ENCODE measurements around the gene H19. TPM values are rescaled to one million over a fixed set of nuclear protein-coding genes. Genes with fewer than 3 reads are reported as not detected.

The H19 gene
- total RNA-seq, 1 experiment from 2014 or later, result 65.5 TPM

DNA sequence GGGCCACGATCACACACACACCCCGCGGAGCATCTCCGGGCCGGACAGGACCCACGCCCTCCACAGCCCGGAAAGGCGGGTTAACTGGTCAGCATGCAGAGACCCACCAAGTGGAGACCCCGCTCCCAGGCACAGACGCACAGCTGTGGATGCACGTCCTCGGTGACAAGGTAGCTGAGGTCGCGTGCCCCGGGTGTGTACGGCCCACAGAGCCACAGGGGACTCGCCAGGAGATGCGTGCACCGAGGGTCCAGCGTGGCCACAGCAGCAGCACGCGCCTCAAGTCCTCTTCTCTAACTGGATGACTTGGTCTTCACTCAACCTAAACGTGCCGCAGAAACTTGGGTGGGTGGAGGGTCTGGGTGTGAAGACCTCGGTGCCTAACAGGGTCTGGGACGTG is 5.5 kb downstream of the H19 start:
- Histone ChIP-seq H4K20me1 (ENCODE audit: insufficient read depth, low read depth, low read length) (no peaks in the 10 kb centered on the region), H3K27me3 (ENCODE audit: low read length) (no peaks in the 10 kb centered on the region), H3K36me3 (ENCODE audit: insufficient read depth, low read length) (no peaks in the 10 kb centered on the region), H3K9ac (ENCODE audit: low read length) (no peak overlapping the region), H3K4me2 (ENCODE audit: low read depth, low read length, poor library complexity, severe bottlenecking) (no peak overlapping the region), H3K4me3 (ENCODE audit: low read length) (no peak overlapping the region), H3K79me2 (ENCODE audit: low read length) (no peaks in the 10 kb centered on the region), H2AFZ (ENCODE audit: low read length) (no peak overlapping the region), H3K9me3 (ENCODE audit: low read length) (no peaks in the 10 kb centered on the region), H3K9me2 (replicated peaks; ENCODE audit: insufficient read depth, low read length) (no peaks in the 10 kb centered on the region), H3K4me1 (ENCODE audit: low read length) (no peaks in the 10 kb centered on the region), H3K27ac (ENCODE audit: low read length) (no peak overlapping the region)
- no peak for DNase-seq

DNA sequence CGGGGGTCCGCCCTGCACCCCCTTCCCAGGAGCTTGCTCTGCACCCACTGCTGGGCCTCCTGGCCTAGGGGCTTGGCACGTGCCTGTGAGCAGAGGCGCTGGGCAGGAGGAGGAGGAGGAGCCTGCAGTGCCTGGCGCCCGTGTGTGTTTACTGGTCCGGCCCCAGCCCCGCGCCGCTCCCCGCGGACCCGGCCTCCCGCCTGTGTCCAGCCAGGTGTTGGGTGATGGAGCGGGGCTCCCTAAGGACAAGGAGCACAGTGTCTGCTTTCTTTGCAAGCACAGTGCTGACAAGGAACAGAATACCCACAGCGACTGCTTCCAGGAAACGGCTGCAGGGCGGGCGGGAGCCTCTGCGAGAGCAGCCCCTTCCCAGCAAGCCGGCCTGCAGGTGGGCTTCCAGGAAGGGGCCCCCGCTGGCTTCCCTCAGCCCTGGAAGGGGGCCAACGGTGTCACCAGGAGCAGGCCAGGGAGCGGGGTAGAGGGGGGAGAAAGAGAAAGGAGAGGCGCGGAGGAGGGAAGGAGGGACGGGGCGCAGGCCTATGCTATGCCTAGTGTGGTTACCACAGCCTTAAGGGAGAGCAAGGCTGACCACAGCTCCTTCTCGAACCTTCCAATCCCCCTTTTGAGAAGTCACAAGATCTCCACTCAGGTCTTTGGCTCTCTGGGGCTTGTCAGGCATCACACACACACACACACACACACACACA is 6.6 kb downstream of the H19 start:
- Histone ChIP-seq H3K4me3 (ENCODE audit: low read length) (no peak overlapping the region), H2AFZ (ENCODE audit: low read length) (no peak overlapping the region), H3K4me2 (ENCODE audit: low read depth, low read length, poor library complexity, severe bottlenecking) (no peak overlapping the region), H3K27ac (ENCODE audit: low read length) (no peak overlapping the region), H4K20me1 (ENCODE audit: insufficient read depth, low read depth, low read length) (no peaks in the 10 kb centered on the region), H3K9me2 (replicated peaks; ENCODE audit: insufficient read depth, low read length) (no peaks in the 10 kb centered on the region), H3K9ac (ENCODE audit: low read length) (no peak overlapping the region), H3K4me1 (ENCODE audit: low read length) (no peaks in the 10 kb centered on the region), H3K27me3 (ENCODE audit: low read length) (no peaks in the 10 kb centered on the region), H3K9me3 (ENCODE audit: low read length) (no peaks in the 10 kb centered on the region), H3K79me2 (ENCODE audit: low read length) (no peaks in the 10 kb centered on the region), H3K36me3 (ENCODE audit: insufficient read depth, low read length) (no peaks in the 10 kb centered on the region)
- DNase-seq, result no peak

DNA sequence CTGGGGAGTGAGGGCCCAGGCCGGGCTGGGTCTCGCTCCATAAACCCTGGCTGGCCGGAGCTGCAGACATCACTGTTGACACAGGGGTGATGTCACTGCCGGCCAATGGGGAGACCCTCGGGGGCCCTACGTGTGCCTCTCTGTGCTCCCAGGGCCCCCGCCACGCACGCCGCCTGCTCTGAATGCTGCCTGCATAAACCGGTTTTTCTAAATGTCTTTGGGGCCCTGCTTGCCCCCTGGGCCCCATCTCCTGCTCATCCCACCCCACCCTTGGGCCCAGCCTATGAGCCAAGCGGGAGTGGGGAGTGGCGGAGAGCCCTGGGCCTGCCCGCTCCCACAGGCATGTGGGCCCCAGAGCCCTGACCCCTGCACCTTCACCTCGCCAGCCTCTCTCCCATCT is 7.7 kb downstream of the H19 start:
- Histone ChIP-seq H3K9ac (ENCODE audit: low read length) (no peak overlapping the region), H3K9me2 (replicated peaks; ENCODE audit: insufficient read depth, low read length) (no peaks in the 10 kb centered on the region), H3K4me2 (ENCODE audit: low read depth, low read length, poor library complexity, severe bottlenecking) (no peak overlapping the region), H3K27me3 (ENCODE audit: low read length) (no peaks in the 10 kb centered on the region), H4K20me1 (ENCODE audit: insufficient read depth, low read depth, low read length) (no peaks in the 10 kb centered on the region), H3K27ac (ENCODE audit: low read length) (no peak overlapping the region), H3K79me2 (ENCODE audit: low read length) (no peaks in the 10 kb centered on the region), H2AFZ (ENCODE audit: low read length) (no peak overlapping the region), H3K9me3 (ENCODE audit: low read length) (no peaks in the 10 kb centered on the region), H3K36me3 (ENCODE audit: insufficient read depth, low read length) (no peaks in the 10 kb centered on the region), H3K4me1 (ENCODE audit: low read length) (no peaks in the 10 kb centered on the region), H3K4me3 (ENCODE audit: low read length) (no peak overlapping the region)
- DNase-seq, result no peak

DNA sequence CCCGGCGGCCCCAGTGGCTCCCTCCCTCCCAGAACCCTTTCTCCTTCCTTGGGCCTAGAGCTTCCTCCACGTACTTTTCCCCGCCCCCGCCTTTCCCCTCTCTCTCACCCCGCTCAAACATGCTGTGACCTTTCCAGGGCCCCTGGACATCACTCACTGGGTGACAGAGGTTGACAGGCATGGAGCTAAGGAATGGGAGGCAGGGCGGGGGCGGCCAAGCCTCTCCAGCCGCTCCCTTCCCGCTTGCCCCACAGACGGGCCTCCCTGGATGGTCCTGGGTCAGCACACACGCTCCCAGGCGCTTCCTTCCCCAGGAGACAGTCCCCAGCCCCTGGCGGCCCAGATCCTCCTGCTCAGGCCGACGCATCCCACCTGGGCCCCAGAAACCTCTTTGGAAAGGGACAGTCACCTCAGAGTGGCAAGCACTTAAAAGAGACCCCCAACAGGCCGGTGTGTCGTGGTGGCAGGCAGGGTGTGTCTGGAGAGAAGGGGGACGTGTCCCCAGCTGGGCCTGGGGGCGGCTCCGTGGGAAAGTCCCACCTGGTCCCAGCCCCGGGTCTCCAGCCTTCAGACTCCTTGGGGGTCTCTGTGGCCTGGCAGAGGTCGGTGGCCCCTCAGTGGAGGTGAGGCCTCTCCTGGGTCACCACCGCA is 8.8 kb downstream of the H19 start:
- Histone ChIP-seq H2AFZ (ENCODE audit: low read length) (no peak overlapping the region), H3K27ac (ENCODE audit: low read length) (no peak overlapping the region), H3K9ac (ENCODE audit: low read length) (no peak overlapping the region), H3K9me2 (replicated peaks; ENCODE audit: insufficient read depth, low read length) (no peaks in the 10 kb centered on the region), H3K4me3 (ENCODE audit: low read length) (no peak overlapping the region), H3K9me3 (ENCODE audit: low read length) (no peaks in the 10 kb centered on the region), H4K20me1 (ENCODE audit: insufficient read depth, low read depth, low read length) (no peaks in the 10 kb centered on the region), H3K4me2 (ENCODE audit: low read depth, low read length, poor library complexity, severe bottlenecking) (no peak overlapping the region), H3K27me3 (ENCODE audit: low read length) (no peaks in the 10 kb centered on the region), H3K4me1 (ENCODE audit: low read length) (no peaks in the 10 kb centered on the region), H3K36me3 (ENCODE audit: insufficient read depth, low read length) (no peaks in the 10 kb centered on the region), H3K79me2 (ENCODE audit: low read length) (no peaks in the 10 kb centered on the region)
- DNase-seq, result no peak

DNA sequence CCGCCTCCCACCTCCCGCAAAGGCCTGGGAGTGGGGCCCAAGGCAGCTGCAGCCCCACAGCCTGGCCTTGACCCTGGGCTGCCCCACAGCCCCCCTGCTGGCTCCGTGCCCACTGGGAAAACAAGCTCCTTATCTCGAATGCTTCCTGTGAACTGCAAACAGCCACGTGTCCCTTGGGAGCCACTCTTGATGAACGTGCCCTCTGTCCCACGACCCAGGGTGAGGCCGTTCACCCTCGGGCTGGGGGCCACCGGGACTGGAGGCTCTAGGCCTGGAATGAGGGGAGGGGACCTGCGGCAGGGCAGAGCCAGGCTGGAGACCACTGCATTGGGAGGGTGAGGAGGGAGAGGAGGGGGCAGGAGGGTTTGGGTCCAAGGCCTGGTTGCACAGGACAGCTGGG is 9.5 kb downstream of the H19 start:
- Histone ChIP-seq H3K9me2 (replicated peaks; ENCODE audit: insufficient read depth, low read length) (no peaks in the 10 kb centered on the region), H2AFZ (ENCODE audit: low read length) (no peak overlapping the region), H3K9ac (ENCODE audit: low read length) (no peak overlapping the region), H3K27ac (ENCODE audit: low read length) (no peak overlapping the region), H3K79me2 (ENCODE audit: low read length) (no peaks in the 10 kb centered on the region), H4K20me1 (ENCODE audit: insufficient read depth, low read depth, low read length) (no peaks in the 10 kb centered on the region), H3K4me1 (ENCODE audit: low read length) (no peaks in the 10 kb centered on the region), H3K36me3 (ENCODE audit: insufficient read depth, low read length) (no peaks in the 10 kb centered on the region), H3K9me3 (ENCODE audit: low read length) (no peaks in the 10 kb centered on the region), H3K4me3 (ENCODE audit: low read length) (no peak overlapping the region), H3K4me2 (ENCODE audit: low read depth, low read length, poor library complexity, severe bottlenecking) (no peak overlapping the region), H3K27me3 (ENCODE audit: low read length) (no peaks in the 10 kb centered on the region)
- no peak for DNase-seq

DNA sequence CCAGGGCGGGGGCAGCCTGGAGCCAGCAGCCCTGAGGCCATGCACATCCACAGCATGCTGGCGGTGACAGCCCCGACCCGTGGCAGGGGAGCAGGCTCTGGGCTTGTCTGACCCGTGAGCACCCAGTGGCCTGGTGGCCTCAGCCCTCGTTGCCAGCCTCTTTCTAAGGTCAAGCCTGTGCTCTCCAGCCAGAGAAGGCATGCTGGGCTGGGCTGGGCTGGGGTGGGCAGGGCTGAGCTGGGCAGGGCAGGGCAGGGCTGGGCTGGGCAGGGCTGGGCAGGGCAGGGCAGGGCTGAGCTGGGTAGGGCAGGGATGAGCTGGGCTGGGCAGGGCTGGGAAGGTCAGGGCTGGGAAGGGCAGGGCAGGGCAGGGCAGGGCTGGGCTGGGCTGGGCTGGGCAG is 10.6 kb downstream of the H19 start:
- Histone ChIP-seq H4K20me1 (ENCODE audit: insufficient read depth, low read depth, low read length) (no peaks in the 10 kb centered on the region), H3K9ac (ENCODE audit: low read length) (no peak overlapping the region), H3K4me3 (ENCODE audit: low read length) (no peak overlapping the region), H2AFZ (ENCODE audit: low read length) (no peak overlapping the region), H3K9me3 (ENCODE audit: low read length) (no peaks in the 10 kb centered on the region), H3K4me1 (ENCODE audit: low read length) (no peaks in the 10 kb centered on the region), H3K36me3 (ENCODE audit: insufficient read depth, low read length) (no peaks in the 10 kb centered on the region), H3K27ac (ENCODE audit: low read length) (no peak overlapping the region), H3K27me3 (ENCODE audit: low read length) (no peaks in the 10 kb centered on the region), H3K4me2 (ENCODE audit: low read depth, low read length, poor library complexity, severe bottlenecking) (no peak overlapping the region), H3K9me2 (replicated peaks; ENCODE audit: insufficient read depth, low read length) (no peaks in the 10 kb centered on the region), H3K79me2 (ENCODE audit: low read length) (no peaks in the 10 kb centered on the region)
- no peak for DNase-seq

DNA sequence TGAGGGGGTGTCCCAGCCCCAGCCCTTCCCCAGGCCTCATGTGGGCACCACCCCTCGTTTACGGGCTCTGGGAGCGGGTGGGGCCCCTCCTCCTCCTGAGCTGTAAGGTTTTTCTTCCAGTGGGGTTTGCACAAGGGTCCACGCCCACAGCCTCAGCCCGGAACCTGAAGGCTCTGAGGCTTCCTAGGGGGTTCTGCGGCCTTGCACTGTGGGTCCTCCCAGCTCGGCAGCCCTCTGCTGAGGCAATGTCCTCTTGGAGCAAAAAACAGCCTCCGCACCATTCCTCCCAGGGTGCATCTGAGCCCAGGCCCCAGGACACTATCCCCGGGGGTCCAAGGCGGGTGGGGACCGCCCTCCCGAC is 14.1 kb downstream of the H19 start:
- no peaks in the 10 kb centered on the region for H3K36me3 ChIP-seq (ENCODE audit: insufficient read depth, low read length)
- H4K20me1 ChIP-seq (ENCODE audit: insufficient read depth, low read depth, low read length), result no peaks in the 10 kb centered on the region
- no peaks in the 10 kb centered on the region for H3K79me2 ChIP-seq (ENCODE audit: low read length)
- no peak overlapping the region for H3K4me2 ChIP-seq (ENCODE audit: low read depth, low read length, poor library complexity, severe bottlenecking)
- H3K27me3 ChIP-seq (ENCODE audit: low read length), result no peaks in the 10 kb centered on the region
- no peak overlapping the region for H3K9ac ChIP-seq (ENCODE audit: low read length)
- no peak overlapping the region for H3K4me3 ChIP-seq (ENCODE audit: low read length)
- DNase-seq, result peak; percentile 21
- H3K9me3 ChIP-seq (ENCODE audit: low read length), result no peaks in the 10 kb centered on the region
- H3K4me1 ChIP-seq (ENCODE audit: low read length), result no peaks in the 10 kb centered on the region
- H3K9me2 ChIP-seq (replicated peaks; ENCODE audit: insufficient read depth, low read length), result no peaks in the 10 kb centered on the region
- H2AFZ ChIP-seq (ENCODE audit: low read length), result no peak overlapping the region
- H3K27ac ChIP-seq (ENCODE audit: low read length), result no peak overlapping the region

DNA sequence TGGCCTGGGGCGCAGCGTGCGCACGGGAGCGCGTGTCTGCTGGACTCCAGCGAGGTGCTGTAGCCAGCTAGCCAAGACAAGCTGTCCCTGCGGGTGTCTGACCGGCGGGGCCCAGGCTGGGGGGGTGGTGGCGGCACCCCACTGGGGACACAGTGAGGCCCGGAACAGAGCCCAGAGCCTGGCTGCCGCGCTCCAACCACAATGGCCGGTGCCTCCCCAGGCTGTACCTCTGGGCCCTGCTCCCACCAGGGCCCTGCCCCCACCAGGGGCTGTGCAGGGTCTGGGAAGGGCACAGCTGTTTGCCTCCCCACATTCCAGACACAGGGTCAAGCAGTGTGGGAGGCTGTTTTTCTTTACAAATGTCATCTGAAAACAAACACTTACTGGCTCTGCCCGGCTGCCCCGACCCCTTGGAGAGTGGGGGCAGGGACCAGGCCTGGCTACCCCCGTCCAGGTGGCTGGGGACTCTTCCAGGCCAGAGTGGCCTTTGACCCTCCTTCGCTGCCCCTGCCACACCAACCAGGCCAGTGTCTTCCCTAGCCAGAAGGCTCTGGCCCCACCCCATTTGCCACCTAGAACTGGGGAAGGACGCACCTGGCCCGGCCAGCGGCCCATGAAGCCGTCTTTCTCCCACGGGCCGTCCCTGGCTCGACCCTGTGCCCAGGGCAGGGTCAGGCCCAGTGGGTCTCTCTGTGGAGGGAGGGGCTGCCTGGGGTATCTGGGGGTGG is 14.6 kb downstream of the H19 start:
- Histone ChIP-seq H3K4me3 (ENCODE audit: low read length) (no peak overlapping the region), H3K79me2 (ENCODE audit: low read length) (no peaks in the 10 kb centered on the region), H3K4me2 (ENCODE audit: low read depth, low read length, poor library complexity, severe bottlenecking) (no peak overlapping the region), H3K27ac (ENCODE audit: low read length) (no peak overlapping the region), H3K9me2 (replicated peaks; ENCODE audit: insufficient read depth, low read length) (no peaks in the 10 kb centered on the region), H3K4me1 (ENCODE audit: low read length) (no peaks in the 10 kb centered on the region), H2AFZ (ENCODE audit: low read length) (no peak overlapping the region), H3K36me3 (ENCODE audit: insufficient read depth, low read length) (no peaks in the 10 kb centered on the region), H4K20me1 (ENCODE audit: insufficient read depth, low read depth, low read length) (no peaks in the 10 kb centered on the region), H3K9ac (ENCODE audit: low read length) (no peak overlapping the region), H3K9me3 (ENCODE audit: low read length) (no peaks in the 10 kb centered on the region), H3K27me3 (ENCODE audit: low read length) (no peaks in the 10 kb centered on the region)
- DNase-seq, result no peak

All from Karpas-422 (cell line).